ENCODE data around the gene NRAP. TPM values are rescaled to one million over a fixed set of nuclear protein-coding genes. Genes with fewer than 3 reads are reported as not detected.

Gene NRAP
- total RNA-seq, 1 experiment from 2014 or later: not detected

DNA sequence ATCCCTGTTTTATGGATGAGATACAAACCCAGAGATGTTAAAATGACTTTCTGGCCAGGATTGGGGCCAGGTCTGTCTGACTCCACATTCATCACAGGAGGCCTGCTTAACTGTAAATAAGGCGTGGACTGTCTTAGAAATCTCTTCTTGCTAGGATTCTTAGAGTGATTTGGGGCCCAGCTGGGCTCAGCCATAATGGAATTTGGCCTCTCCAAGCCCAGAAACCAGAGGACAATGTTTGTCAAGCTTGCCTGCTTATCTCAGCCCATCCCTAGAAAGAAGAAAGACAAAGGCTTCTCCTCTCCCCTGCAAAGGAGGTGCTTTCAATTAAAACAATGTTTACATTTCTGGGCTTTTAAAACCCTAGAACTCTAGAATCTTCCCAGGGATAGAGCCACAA lies 108.1 kb downstream of the NRAP start:
- Mint-ChIP-seq H3K4me1 (peaks cover 39 to 50% of the 10 kb centered on the region in 2 experiments), H3K27me3 (ENCODE audit: low read depth) (peaks cover 100% of the 10 kb centered on the region), H3K9me3 (peaks cover 4 to 16% of the 10 kb centered on the region in 2 experiments; a peak in 3 of 5 replicates), H3K4me3 (no peak overlapping the region), H3K27ac (peak overlapping the region in 1 of 3 experiments; percentile 84; a peak in 1 of 7 replicates), H3K36me3 (ENCODE audit: insufficient read depth in 1 of 3, low read depth in 3 of 3) (no peaks in the 10 kb centered on the region)
- Histone ChIP-seq H3K79me2 (ENCODE audit: insufficient read depth, low read length) (no peaks in the 10 kb centered on the region), H3K27ac (ENCODE audit: insufficient read length, low read depth, low read length) (no peak overlapping the region), H3K27me3 (ENCODE audit: insufficient read depth, low read length) (peaks cover 79% of the 10 kb centered on the region), H3K23me2 (ENCODE audit: insufficient read length, low read depth, low read length, poor library complexity, severe bottlenecking) (no peaks in the 10 kb centered on the region), H2BK15ac (ENCODE audit: low read depth, low read length) (no peak overlapping the region), H3K4ac (ENCODE audit: low read depth, low read length) (no peak overlapping the region), H3K9me3 (ENCODE audit: control insufficient read depth, low read depth, low read length) (no peaks in the 10 kb centered on the region), H2AFZ (ENCODE audit: low read length) (no peak overlapping the region), H4K20me1 (ENCODE audit: control insufficient read depth, insufficient read depth, insufficient read length) (no peaks in the 10 kb centered on the region), H4K91ac (ENCODE audit: insufficient read length, low read depth, low read length) (no peak overlapping the region), H3K56ac (ENCODE audit: insufficient read length, low read depth, low read length) (no peak overlapping the region), H2BK5ac (ENCODE audit: insufficient read length, low read length) (no peak overlapping the region), H4K8ac (replicated peaks; ENCODE audit: insufficient read length, low read depth, low read length) (no peak overlapping the region), H3T11ph (ENCODE audit: low read length) (no peak overlapping the region), H4K5ac (ENCODE audit: insufficient read length, low read depth, low read length) (no peak overlapping the region), H3K79me1 (ENCODE audit: insufficient read depth, low read depth, low read length, poor library complexity, severe bottlenecking) (no peaks in the 10 kb centered on the region), H3K14ac (ENCODE audit: insufficient read depth, low read length) (no peak overlapping the region), H3K4me2 (ENCODE audit: insufficient read depth, insufficient read length, low read length) (no peak overlapping the region), H3K4me1 (ENCODE audit: insufficient read depth, low read length) (peaks cover 2% of the 10 kb centered on the region; the same call in 1 of the 2 replicates), H2AK5ac (ENCODE audit: insufficient read length, low read length) (no peak overlapping the region), H2BK120ac (ENCODE audit: low read depth, low read length, poor library complexity, severe bottlenecking) (no peak overlapping the region), H2BK12ac (ENCODE audit: insufficient read length, low read depth, low read length) (no peak overlapping the region), H3K9ac (ENCODE audit: extremely low read depth, insufficient read length, low read length) (no peak overlapping the region), H2BK20ac (ENCODE audit: low read depth, low read length, poor library complexity, severe bottlenecking) (no peak overlapping the region), H3K23ac (ENCODE audit: insufficient read length, low read depth, low read length) (no peak overlapping the region), H3K18ac (ENCODE audit: insufficient read length, low read depth, low read length) (no peak overlapping the region)
- no peak for DNase-seq
- WGBS (ENCODE audit: extremely low coverage, insufficient read length, low lambda C conversion rate): no CpG with 5 or more reads among the region's 1 CpG
- TF ChIP-seq, protein P1, sequence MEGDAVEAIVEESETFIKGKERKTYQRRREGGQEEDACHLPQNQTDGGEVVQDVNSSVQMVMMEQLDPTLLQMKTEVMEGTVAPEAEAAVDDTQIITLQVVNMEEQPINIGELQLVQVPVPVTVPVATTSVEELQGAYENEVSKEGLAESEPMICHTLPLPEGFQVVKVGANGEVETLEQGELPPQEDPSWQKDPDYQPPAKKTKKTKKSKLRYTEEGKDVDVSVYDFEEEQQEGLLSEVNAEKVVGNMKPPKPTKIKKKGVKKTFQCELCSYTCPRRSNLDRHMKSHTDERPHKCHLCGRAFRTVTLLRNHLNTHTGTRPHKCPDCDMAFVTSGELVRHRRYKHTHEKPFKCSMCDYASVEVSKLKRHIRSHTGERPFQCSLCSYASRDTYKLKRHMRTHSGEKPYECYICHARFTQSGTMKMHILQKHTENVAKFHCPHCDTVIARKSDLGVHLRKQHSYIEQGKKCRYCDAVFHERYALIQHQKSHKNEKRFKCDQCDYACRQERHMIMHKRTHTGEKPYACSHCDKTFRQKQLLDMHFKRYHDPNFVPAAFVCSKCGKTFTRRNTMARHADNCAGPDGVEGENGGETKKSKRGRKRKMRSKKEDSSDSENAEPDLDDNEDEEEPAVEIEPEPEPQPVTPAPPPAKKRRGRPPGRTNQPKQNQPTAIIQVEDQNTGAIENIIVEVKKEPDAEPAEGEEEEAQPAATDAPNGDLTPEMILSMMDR (conservative IDR thresholded peaks at IDR 0.05): no peak

Measured in H9 (cell line).